D721Med (cell line): Measurements from ENCODE around the gene STK38L.

Experiments used
- DNase-seq: peaks from one replicate; pipeline ENCODE4 v3.0.0; 2011; ENCODE audit warnings: low spot score; ENCODE audit not compliant: insufficient read length
- FAIRE-seq: peaks from 2 replicates; lab custom pipeline; 2011; peaks lifted over from hg19 to GRCh38; lab: Jason Lieb, UNC
- TF ChIP-seq, protein P1 (sequence below): IDR thresholded peaks from 2 replicates; pipeline ENCODE4 v1.5.1; 2012; ENCODE audit warnings: mild to moderate bottlenecking, control low read depth; ENCODE audit not compliant: insufficient read depth; ENCODE audit errors: missing control alignments

STK38L gene

DNA sequence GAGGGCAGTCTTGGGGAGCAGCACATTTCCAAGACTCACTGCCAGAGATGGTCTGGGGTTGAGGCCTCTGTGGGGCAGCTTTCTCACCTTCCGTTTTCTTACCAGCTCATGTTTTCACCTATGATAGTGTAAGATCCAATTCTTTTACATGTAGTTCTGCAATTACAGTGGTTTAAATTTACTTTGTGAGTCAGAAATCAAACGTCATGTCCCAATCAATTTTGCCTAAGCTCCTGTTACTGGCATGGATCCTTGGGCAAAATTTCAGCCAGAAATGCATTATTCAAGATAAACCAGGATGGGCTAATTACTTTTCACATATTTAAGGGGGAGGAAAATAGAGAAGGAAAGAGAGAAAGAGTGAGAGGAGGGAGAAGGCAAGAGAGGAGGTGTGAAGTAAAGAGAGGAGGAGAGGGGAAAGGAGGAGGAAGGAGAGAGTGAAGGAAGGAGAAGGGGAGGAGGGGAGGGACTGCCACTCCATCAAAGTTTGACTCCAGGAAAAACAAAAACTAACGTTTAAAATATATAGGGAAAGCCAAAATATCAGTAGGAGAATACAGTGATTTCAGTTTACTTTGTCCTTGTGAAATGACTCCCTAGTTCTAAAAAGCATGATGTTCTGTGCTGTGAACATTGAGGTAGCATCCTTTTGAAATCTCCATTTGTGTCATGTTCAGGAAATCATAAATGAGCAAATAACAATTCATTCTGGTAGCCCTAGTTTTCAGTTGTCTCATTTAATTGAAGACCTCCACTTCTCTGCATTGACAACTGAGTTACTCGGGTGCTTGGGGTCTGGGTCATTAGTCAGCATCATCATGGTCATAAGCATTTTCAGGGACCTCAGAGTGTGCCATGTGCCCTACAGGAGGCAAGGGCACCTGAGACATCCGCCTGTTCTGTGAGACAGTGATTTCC is 91.5 kb downstream of the STK38L start:
- DNase-seq (no peak), FAIRE-seq (no peak)
- TF ChIP-seq, protein P1, sequence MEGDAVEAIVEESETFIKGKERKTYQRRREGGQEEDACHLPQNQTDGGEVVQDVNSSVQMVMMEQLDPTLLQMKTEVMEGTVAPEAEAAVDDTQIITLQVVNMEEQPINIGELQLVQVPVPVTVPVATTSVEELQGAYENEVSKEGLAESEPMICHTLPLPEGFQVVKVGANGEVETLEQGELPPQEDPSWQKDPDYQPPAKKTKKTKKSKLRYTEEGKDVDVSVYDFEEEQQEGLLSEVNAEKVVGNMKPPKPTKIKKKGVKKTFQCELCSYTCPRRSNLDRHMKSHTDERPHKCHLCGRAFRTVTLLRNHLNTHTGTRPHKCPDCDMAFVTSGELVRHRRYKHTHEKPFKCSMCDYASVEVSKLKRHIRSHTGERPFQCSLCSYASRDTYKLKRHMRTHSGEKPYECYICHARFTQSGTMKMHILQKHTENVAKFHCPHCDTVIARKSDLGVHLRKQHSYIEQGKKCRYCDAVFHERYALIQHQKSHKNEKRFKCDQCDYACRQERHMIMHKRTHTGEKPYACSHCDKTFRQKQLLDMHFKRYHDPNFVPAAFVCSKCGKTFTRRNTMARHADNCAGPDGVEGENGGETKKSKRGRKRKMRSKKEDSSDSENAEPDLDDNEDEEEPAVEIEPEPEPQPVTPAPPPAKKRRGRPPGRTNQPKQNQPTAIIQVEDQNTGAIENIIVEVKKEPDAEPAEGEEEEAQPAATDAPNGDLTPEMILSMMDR: no peak

DNA sequence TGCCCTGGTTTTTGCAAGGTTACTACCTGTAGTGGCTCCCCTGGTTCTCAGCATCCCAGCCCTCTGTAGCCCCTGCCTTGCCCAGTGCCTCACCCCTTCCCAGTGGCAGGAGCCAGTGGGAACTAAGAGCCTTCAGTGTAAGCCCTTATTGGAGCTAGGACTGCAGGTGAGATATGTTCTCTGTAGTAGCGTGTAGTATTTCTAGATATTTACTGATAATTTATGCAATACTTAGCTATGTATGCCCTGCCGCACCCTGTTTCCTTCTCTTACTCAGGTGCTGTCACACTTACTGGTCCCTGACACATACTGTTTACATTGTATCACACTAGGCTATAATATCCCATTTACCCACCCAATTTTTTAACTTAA is 92.2 kb downstream of the STK38L start:
- FAIRE-seq (no peak), DNase-seq (no peak)
- TF ChIP-seq, protein P1: no peak

DNA sequence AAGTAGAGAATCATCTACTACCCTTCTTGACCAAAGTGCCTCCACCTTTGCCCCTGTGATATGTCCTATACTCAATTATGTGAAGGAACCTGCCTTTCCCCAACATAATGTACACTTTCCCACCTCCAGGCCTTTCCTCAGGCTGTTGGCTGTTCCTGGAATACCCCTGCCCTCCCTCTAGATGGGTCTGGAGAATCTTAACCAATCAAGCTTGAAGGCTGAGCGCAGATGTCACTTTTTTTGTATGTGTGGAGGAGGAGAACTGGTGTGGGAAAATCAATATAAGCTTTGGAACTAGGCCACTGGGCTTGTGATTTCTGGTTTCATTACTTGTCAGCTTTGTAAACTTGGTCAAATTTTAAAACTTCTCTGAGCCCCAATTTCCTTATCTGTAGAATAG is 93.3 kb downstream of the STK38L start:
- no peak for FAIRE-seq
- DNase-seq: no peak

DNA sequence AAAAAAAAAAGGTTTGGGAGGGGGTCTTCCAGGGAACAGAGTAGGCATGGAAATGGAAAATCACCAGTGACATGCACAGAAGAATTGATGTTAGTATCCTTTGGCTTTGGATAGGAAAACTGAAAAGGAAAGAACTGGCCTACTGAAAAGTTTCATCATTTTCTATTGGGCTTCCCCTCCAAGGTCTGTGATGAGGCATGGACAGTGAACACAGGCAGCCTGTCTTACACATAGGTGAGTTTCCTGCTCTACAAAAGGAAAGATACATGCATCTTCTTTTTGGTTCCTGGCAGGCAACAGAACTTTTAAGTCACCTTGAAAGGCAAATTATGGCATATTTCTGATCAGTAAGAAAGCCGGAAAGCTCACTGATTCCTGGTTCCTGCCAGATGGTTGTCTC is 94.4 kb downstream of the STK38L start:
- TF ChIP-seq, protein P1: no peak
- FAIRE-seq: no peak
- DNase-seq: no peak

More for the DNA sequence above, 93.3 kb downstream of the STK38L start:
- TF ChIP-seq, protein P1: no peak

DNA sequence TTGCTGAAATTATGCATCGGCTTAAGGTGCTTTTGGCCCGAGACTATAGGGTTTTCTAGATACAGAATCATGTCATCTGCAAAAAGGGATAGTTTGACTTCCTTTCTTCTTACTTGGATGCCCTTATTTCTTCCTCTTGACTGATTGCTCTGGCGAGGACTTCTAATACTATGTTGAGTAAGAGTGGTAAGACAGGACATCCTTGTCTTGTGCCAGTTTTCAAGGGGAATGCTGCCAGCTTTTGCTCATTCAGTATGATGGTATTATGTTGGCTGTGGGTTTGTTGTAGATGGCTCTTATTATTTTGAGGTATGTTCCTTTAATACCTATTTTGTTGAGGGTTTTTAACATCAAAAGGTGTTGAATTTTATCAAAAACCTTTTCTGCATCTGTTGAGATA is 96.9 kb downstream of the STK38L start:
- TF ChIP-seq, protein P1: no peak
- DNase-seq: no peak
- FAIRE-seq: no peak

DNA sequence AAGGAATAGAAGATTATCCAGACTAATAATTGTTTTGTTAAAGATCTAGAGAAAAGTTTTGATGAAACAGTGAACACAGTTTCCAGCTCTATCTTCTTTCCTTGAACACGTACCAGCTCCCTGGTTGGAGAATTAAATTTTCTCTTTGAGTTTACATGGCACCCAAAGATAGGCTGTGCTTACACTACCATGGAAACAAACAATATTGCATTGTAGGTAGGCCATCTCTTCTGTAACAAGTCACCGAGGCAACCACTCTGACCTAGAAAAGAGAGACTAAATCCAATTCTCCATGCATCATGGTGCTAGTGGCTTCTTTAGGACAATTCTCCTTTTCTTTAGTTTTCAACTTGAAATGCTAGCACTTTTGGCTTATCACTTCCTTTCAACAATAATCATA is 98.5 kb downstream of the STK38L start:
- no peak for FAIRE-seq
- DNase-seq: no peak
- TF ChIP-seq, protein P1: no peak
